Glutamatergic neuron (in vitro differentiated cells): Measurements from ENCODE around the gene SKP1. TPM values are rescaled to one million over a fixed set of nuclear protein-coding genes. Genes with fewer than 3 reads are reported as not detected.

Experiments
- DNase-seq: peaks from one replicate; pipeline ENCODE4 v3.0.0; 2022
- H3K27ac Mint-ChIP-seq: one replicate; pipeline ENCODE4 v1.8.0; 2020; ENCODE audit warnings: mild to moderate bottlenecking, mixed read lengths, inconsistent platforms; ENCODE audit not compliant: unreplicated experiment
- H3K27me3 Mint-ChIP-seq: one replicate; pipeline ENCODE4 v1.8.0; 2020; ENCODE audit warnings: mild to moderate bottlenecking, moderate library complexity, mixed read lengths, inconsistent platforms; ENCODE audit not compliant: unreplicated experiment
- H3K36me3 Mint-ChIP-seq: one replicate; pipeline ENCODE4 v1.8.0; 2020; ENCODE audit warnings: mild to moderate bottlenecking, mixed read lengths, inconsistent platforms; ENCODE audit not compliant: unreplicated experiment
- H3K4me1 Mint-ChIP-seq: one replicate; pipeline ENCODE4 v1.8.0; 2020; ENCODE audit warnings: mild to moderate bottlenecking, low read depth, mixed read lengths, inconsistent platforms; ENCODE audit not compliant: unreplicated experiment
- H3K4me3 Mint-ChIP-seq: one replicate; pipeline ENCODE4 v1.8.0; 2020; ENCODE audit warnings: mild to moderate bottlenecking, mixed read lengths, inconsistent platforms; ENCODE audit not compliant: unreplicated experiment
- H3K9me3 Mint-ChIP-seq: one replicate; pipeline ENCODE4 v1.8.0; 2020; ENCODE audit warnings: mild to moderate bottlenecking, moderate library complexity, mixed read lengths, inconsistent platforms; ENCODE audit not compliant: unreplicated experiment
- total RNA-seq: library from RNA; stranded (reverse); fragmentation: NEBNext Ultra II Directional; extraction: Animal tissue kit (Norgen Biotek cat#: 25700); gene quantifications from one replicate; pipeline ENCODE4 v1.2.1, GENCODE V29; 2021; ENCODE audit not compliant: unreplicated experiment
- TF ChIP-seq, protein P1 (sequence below): fragments of 200-600 bp; sonication (generic); IDR thresholded peaks from one replicate; pipeline ENCODE4 v1.5.0; 2021; ENCODE audit not compliant: partially characterized antibody, unreplicated experiment

The SKP1 gene
- total RNA-seq, 1 donor from 2014 or later = 345 TPM

DNA sequence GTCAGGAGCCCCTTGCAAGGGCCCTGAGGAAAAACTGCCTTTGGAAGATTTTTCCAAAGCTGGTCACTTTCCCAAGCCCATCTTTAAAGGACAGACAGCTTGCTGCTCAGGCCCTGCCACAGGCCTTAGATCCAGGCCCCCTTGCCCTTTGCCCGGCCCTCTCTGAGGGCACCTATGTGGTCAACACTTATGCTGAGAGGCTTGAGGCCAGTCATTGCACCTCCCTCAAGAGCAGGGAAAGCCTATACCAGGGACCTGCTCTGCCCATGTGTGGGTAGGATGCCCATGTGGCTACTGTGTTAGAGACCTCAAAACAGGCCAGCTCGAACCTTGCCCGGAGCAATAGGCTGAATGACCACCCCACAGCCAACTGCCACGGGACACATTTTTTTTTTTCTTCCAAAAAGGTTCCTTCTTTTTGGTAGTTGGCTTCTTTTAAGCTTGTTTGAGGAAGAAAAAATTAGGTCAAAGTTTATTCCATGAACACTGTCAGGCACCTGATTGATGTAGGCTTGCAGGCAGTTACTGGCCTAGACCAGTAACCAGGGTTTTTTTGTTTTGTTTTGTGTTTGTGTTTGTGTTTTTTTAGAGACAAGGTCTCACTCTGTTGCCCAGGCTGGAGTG is 58.4 kb downstream of the SKP1 start:
- Mint-ChIP-seq H3K9me3 (no peaks in the 10 kb centered on the region), H3K4me1 (peaks cover 3% of the 10 kb centered on the region), H3K4me3 (no peak overlapping the region), H3K36me3 (no peaks in the 10 kb centered on the region), H3K27me3 (peaks cover 8% of the 10 kb centered on the region), H3K27ac (no peak overlapping the region)
- DNase-seq = no peak
- TF ChIP-seq, protein P1, sequence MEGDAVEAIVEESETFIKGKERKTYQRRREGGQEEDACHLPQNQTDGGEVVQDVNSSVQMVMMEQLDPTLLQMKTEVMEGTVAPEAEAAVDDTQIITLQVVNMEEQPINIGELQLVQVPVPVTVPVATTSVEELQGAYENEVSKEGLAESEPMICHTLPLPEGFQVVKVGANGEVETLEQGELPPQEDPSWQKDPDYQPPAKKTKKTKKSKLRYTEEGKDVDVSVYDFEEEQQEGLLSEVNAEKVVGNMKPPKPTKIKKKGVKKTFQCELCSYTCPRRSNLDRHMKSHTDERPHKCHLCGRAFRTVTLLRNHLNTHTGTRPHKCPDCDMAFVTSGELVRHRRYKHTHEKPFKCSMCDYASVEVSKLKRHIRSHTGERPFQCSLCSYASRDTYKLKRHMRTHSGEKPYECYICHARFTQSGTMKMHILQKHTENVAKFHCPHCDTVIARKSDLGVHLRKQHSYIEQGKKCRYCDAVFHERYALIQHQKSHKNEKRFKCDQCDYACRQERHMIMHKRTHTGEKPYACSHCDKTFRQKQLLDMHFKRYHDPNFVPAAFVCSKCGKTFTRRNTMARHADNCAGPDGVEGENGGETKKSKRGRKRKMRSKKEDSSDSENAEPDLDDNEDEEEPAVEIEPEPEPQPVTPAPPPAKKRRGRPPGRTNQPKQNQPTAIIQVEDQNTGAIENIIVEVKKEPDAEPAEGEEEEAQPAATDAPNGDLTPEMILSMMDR = no peak

DNA sequence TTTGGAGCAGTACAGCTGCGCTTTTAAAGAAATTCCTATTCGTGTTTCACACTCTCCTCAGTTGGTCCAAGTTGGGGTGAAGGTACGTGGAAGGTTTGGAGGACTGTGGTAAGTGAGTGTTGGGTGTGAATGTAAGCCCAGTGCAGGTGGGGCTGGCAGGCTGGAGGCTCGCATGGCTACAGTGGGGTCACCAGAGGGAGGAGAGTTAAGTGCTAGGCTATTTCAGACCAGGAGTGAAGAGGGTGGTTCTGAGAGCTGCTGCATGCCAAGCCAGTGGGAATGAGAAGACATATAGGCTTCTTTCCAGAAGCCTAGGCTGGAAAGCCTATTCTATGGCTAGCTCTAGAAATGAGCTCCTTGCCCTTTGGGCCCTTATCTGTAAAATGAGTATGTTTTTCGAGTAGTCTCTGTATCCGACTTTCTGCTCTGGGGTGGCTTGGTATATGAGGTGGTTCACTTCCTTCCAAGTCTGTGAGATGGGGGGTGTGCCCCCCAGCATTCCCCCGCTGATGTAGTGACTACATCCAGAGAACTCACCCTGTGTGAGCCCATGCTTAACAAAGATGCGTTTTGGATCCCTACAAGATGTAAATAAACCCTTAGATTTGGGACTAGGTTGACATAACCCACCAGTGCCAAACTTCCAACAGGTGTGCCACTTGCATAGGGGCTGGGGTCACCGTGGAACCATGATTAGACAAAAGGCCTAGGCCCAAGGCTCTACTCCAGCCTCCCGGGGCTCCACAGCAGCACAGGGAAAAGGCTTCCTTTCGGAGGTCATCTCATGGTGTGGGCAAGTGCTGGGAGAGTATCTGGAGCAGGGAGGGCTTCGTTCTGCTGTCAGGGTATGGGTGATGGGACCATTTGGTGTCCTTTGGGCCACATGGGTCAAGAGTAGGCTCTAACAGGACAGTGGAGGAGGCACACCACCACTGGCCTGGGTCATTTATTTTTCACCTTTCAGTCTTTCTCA is 59.7 kb downstream of the SKP1 start:
- H3K4me3 Mint-ChIP-seq = no peak overlapping the region
- no peak overlapping the region for H3K27ac Mint-ChIP-seq
- TF ChIP-seq, protein P1 = no peak
- H3K4me1 Mint-ChIP-seq = peaks cover 5% of the 10 kb centered on the region
- H3K27me3 Mint-ChIP-seq = peaks cover 11% of the 10 kb centered on the region
- no peak for DNase-seq
- H3K36me3 Mint-ChIP-seq = peaks cover 2% of the 10 kb centered on the region
- no peaks in the 10 kb centered on the region for H3K9me3 Mint-ChIP-seq

DNA sequence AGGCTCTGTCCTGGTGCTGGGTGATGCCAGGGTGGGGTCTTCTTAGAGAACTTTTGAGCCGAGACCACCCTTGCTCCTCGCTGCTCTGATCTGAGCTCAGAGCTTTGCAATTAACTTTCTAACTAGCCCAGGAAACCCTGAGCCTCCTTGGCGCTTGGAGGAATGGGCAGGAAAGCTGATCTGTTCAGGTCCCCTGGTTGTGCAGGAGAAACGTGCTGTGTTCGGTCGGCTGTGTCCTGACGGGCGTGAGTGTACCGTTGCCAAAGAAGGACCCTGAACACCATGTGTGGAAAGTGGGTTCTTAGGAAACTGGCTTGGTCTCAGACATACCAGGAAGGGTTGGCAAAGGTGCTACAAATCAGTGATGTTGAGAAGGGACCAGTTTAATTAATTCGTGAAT is 60.5 kb downstream of the SKP1 start:
- H3K9me3 Mint-ChIP-seq = no peaks in the 10 kb centered on the region
- H3K4me3 Mint-ChIP-seq = no peak overlapping the region
- peaks cover 4% of the 10 kb centered on the region for H3K36me3 Mint-ChIP-seq
- DNase-seq = no peak
- no peak overlapping the region for H3K27ac Mint-ChIP-seq
- H3K4me1 Mint-ChIP-seq = peaks cover 7% of the 10 kb centered on the region
- H3K27me3 Mint-ChIP-seq = peaks cover 11% of the 10 kb centered on the region
- TF ChIP-seq, protein P1 = no peak

DNA sequence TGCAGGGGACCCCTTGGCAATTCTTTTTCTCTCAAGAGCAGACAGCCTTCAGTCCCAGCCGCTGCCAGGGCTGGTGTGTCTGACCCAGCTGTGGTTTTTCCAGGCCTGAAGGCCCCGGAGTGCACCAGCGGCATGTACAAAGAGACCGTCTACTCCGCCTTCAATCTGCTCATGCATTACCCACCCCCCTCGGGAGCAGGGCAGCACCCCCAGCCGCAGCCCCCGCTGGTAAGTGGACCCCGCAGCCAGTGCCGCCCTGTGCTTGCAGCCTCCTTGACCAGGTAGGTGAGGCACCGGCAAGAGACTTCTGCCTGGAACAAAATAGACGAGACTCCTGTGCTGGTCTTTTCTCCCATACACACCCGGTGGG is 61.0 kb downstream of the SKP1 start:
- Mint-ChIP-seq H3K4me3 (no peak overlapping the region), H3K36me3 (peaks cover 4% of the 10 kb centered on the region), H3K4me1 (peaks cover 7% of the 10 kb centered on the region), H3K27me3 (peaks cover 11% of the 10 kb centered on the region), H3K9me3 (no peaks in the 10 kb centered on the region), H3K27ac (no peak overlapping the region)
- TF ChIP-seq, protein P1 = no peak
- no peak for DNase-seq
